Measurements from ENCODE around the gene RIMKLB.

GRCh38 chr12:8819666-8819980 lies 121.8 kb downstream of the RIMKLB start:
- TF ChIP-seq, protein P1, sequence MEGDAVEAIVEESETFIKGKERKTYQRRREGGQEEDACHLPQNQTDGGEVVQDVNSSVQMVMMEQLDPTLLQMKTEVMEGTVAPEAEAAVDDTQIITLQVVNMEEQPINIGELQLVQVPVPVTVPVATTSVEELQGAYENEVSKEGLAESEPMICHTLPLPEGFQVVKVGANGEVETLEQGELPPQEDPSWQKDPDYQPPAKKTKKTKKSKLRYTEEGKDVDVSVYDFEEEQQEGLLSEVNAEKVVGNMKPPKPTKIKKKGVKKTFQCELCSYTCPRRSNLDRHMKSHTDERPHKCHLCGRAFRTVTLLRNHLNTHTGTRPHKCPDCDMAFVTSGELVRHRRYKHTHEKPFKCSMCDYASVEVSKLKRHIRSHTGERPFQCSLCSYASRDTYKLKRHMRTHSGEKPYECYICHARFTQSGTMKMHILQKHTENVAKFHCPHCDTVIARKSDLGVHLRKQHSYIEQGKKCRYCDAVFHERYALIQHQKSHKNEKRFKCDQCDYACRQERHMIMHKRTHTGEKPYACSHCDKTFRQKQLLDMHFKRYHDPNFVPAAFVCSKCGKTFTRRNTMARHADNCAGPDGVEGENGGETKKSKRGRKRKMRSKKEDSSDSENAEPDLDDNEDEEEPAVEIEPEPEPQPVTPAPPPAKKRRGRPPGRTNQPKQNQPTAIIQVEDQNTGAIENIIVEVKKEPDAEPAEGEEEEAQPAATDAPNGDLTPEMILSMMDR (IDR thresholded peaks at IDR 0.05), result no peak
- no peak for TF ChIP-seq POLR2A (IDR thresholded peaks at IDR 0.05)

Measured in testis (tissue), 2 donors.